Lung (tissue), 12 donors: ENCODE data around the gene ADARB1. TPM values are rescaled to one million over a fixed set of nuclear protein-coding genes. Genes with fewer than 3 reads are reported as not detected.

ENCODE experiments used
- ATAC-seq: fragments of 200-7000 bp; cut with Tn5 transposase; one replicate; pipeline ENCODE4 v1.9.1; 2020; ENCODE audit warnings: moderate number of reproducible peaks; ENCODE audit not compliant: insufficient read depth, low FRiP score
- DNase-seq, 3 donors: peaks; one replicate each; pipeline ENCODE4 v3.0.0-alpha.2; 2013 to 2017
- H3K27ac ChIP-seq, 2 donors: one replicate each; pipeline ENCODE4 v1.5.1; 2013; ENCODE audit warnings: mild to moderate bottlenecking in 2 of 2, moderate library complexity in 2 of 2, control low read depth in 1 of 2, inconsistent platforms in 1 of 2, low read depth in 1 of 2, low read length in 1 of 2
- H3K27me3 ChIP-seq, 3 donors: one replicate each; pipeline ENCODE4 v1.5.1; 2013; ENCODE audit warnings: low read length in 2 of 3; ENCODE audit not compliant: control insufficient read depth in 3 of 3, insufficient read depth in 3 of 3
- H3K36me3 ChIP-seq, 4 donors: one replicate each; pipeline ENCODE4 v1.5.1; 2013; ENCODE audit warnings: low read length in 4 of 4, mild to moderate bottlenecking in 1 of 4, moderate library complexity in 1 of 4; ENCODE audit not compliant: control insufficient read depth in 4 of 4, insufficient read depth in 4 of 4
- H3K4me1 ChIP-seq, 5 donors: one replicate each; pipeline ENCODE4 v1.5.1; 2013; ENCODE audit warnings: low read length in 5 of 5, mild to moderate bottlenecking in 2 of 5, moderate library complexity in 1 of 5; ENCODE audit not compliant: control insufficient read depth in 5 of 5, insufficient read depth in 5 of 5
- H3K4me3 ChIP-seq: one replicate; pipeline ENCODE4 v1.5.1; 2013; ENCODE audit warnings: mild to moderate bottlenecking, control low read depth, moderate library complexity
- H3K9ac ChIP-seq, 2 donors: one replicate each; pipeline ENCODE4 v1.5.1; 2013; ENCODE audit warnings: low read length in 2 of 2, control low read depth in 1 of 2; ENCODE audit not compliant: insufficient read depth in 1 of 2
- H3K9me3 ChIP-seq, 4 donors: one replicate each; pipeline ENCODE4 v1.5.1; 2013; ENCODE audit warnings: low read length in 3 of 4, mild to moderate bottlenecking in 1 of 4, moderate library complexity in 1 of 4; ENCODE audit not compliant: control insufficient read depth in 4 of 4, insufficient read depth in 3 of 4
- CTCF ChIP-seq: IDR thresholded peaks from 2 replicates; pipeline ENCODE4 v1.5.1; 2012; ENCODE audit warnings: mild to moderate bottlenecking; ENCODE audit errors: control extremely low read depth, extremely low read depth
- WGBS, 2 donors: extraction: QIAGEN DNeasy Blood & Tissue Kit; methylation state at CpG; one replicate each; pipeline ENCODE4 v1.1.7; 2013; 5-methylcytosine and 5-hydroxymethylcytosine counted together
- polyA plus RNA-seq, 2 donors: library from polyadenylated mRNA; stranded (reverse); fragments of 200-250 nt; gene quantifications; one replicate each; pipeline ENCODE4 v1.2.1, GENCODE V29; 2013
- total RNA-seq, 2 donors: library from RNA; depleted of rRNA in 1 of 2; stranded (reverse); fragments of >200 nt in 1 of 2; gene quantifications; one replicate each; pipeline ENCODE4 v1.2.1, GENCODE V29; 2014 to 2021
- donor health status: control.
- donor health status: control.
- donor health status: Bipolar disorder and iron deficiency.
- donor health status: healthy.
- donor health status: DM: yes; HTN: yes; CAD: no.

ADARB1 gene
- total and polyA plus RNA-seq, 4 donors, result 13.4 to 47.7 (median 32.6) TPM

- Histone ChIP-seq H3K4me3 (no peak overlapping the region), H3K27ac (no peak overlapping the region), H3K4me1 (peaks cover 0 to 6% (median 0%) of the 10 kb centered on the region in 5 donors), H3K9ac (no peak overlapping the region), H3K9me3 (no peaks in the 10 kb centered on the region), H3K27me3 (no peaks in the 10 kb centered on the region), H3K36me3 (peaks cover 0 to 5% (median 4%) of the 10 kb centered on the region in 4 donors)
- DNase-seq, result no peak
- 32 to 61% methylated on average over 7 of the region's 7 CpGs for WGBS, 2 donors
- no peak for ATAC-seq
- TF ChIP-seq CTCF, result no peak
These were observed 94.6 kb downstream of the ADARB1 start for GRCh38 chr21:45169001-45169400.

GRCh38 chr21:45169682-45170081, 95.3 kb downstream of the ADARB1 start:
- Histone ChIP-seq H3K4me1 (peaks cover 0 to 4% (median 0%) of the 10 kb centered on the region in 5 donors), H3K27ac (no peak overlapping the region), H3K27me3 (no peaks in the 10 kb centered on the region), H3K36me3 (peaks cover 0 to 5% (median 4%) of the 10 kb centered on the region in 4 donors), H3K4me3 (no peak overlapping the region), H3K9me3 (no peaks in the 10 kb centered on the region), H3K9ac (no peak overlapping the region)
- WGBS, 2 donors, result 62 to 67% methylated on average over 6 of the region's 6 CpGs
- ATAC-seq (no peak), DNase-seq (no peak)
- TF ChIP-seq CTCF, result no peak

- 96% methylated on average over 8 of the region's 8 CpGs for WGBS, 2 donors
- Histone ChIP-seq H3K27me3 (no peaks in the 10 kb centered on the region), H3K4me3 (no peak overlapping the region), H3K4me1 (peaks cover 0 to 4% (median 0%) of the 10 kb centered on the region in 5 donors), H3K9ac (no peak overlapping the region), H3K36me3 (peaks cover 0 to 10% (median 4%) of the 10 kb centered on the region in 4 donors), H3K27ac (no peak overlapping the region), H3K9me3 (peaks cover 0 to 2% (median 0%) of the 10 kb centered on the region in 4 donors)
- no peak for ATAC-seq
- TF ChIP-seq CTCF, result no peak
- no peak for DNase-seq
These were observed 96.6 kb downstream of the ADARB1 start for GRCh38 chr21:45170987-45171386.

- H3K9ac ChIP-seq, result no peak overlapping the region
- DNase-seq (no peak), ATAC-seq (no peak)
- peaks cover 0 to 4% (median 0%) of the 10 kb centered on the region in 5 donors for H3K4me1 ChIP-seq
- H3K27ac ChIP-seq, result no peak overlapping the region
- H3K4me3 ChIP-seq, result no peak overlapping the region
- WGBS, 2 donors, result 94% methylated on average over 10 of the region's 10 CpGs
- peaks cover 3 to 22% (median 8%) of the 10 kb centered on the region in 4 donors for H3K36me3 ChIP-seq
- TF ChIP-seq CTCF, result no peak
- H3K9me3 ChIP-seq, result peaks cover 0 to 2% (median 0%) of the 10 kb centered on the region in 4 donors
- H3K27me3 ChIP-seq, result no peaks in the 10 kb centered on the region
These were observed 98.0 kb downstream of the ADARB1 start for GRCh38 chr21:45172420-45172819.
